ENCODE measurements around the gene RPRD1A.

- TF ChIP-seq CTCF (IDR thresholded peaks at IDR 0.05; ENCODE audit: low read depth, low read length) (no peak), POLR2A (IDR thresholded peaks at IDR 0.05; ENCODE audit: extremely low read depth, insufficient read length) (no peak), MAX (IDR thresholded peaks at IDR 0.05; ENCODE audit: low read depth, low read length) (no peak), MYC (IDR thresholded peaks at IDR 0.05; ENCODE audit: low read depth, low read length) (no peak)
Measured at GRCh38 chr18:36109737-36110136, 42.4 kb upstream of the RPRD1A start.

Data from NB4 (cell line).